Stimulated activated naive CD8-positive, alpha-beta T cell treated with anti-CD3 and anti-CD28 coated beads, Interleukin-15, Interleukin-2, amounts not matched to agents 100 ng/mL and 50 ng/mL, for 24 hours (primary cell): Measurements from ENCODE around the gene ANO6.
"Not testable (repeated sequence)": the region's sequence is repeated elsewhere in the genome, so short reads cannot be mapped to it uniquely, and the experiment has no call there.

Experiments used
- H3K27ac Mint-ChIP-seq: one replicate; pipeline ENCODE4 v1.8.0; 2021; ENCODE audit warnings: mild to moderate bottlenecking, mixed read lengths
- H3K27me3 Mint-ChIP-seq: one replicate; pipeline ENCODE4 v1.8.0; 2021; ENCODE audit warnings: mixed read lengths
- H3K36me3 Mint-ChIP-seq: one replicate; pipeline ENCODE4 v1.8.0; 2021; ENCODE audit warnings: low read depth, mixed read lengths
- H3K4me1 Mint-ChIP-seq: one replicate; pipeline ENCODE4 v1.8.0; 2021; ENCODE audit warnings: low read depth, mixed read lengths
- H3K4me3 Mint-ChIP-seq: one replicate; pipeline ENCODE4 v1.8.0; 2021; ENCODE audit warnings: mild to moderate bottlenecking, mixed read lengths
- H3K9me3 Mint-ChIP-seq: one replicate; pipeline ENCODE4 v1.8.0; 2021; ENCODE audit warnings: mixed read lengths

The ANO6 gene

DNA sequence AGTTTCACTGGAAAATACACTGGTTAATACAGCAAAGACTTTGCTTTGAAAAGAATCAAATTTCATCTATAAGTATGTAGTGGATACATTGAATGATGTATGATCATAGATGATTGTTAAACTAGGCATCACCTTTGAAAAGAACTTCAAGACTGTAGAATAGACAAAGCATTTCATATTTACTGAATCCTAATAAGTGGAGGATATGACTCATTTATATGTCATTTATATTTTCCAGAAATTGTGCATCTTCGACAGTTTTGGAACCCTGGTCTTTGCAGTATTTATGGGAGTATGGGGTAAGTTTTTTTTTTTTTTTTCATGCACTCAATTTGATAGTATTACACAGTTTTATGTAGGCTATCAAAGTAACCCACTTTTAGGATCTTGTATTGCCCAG lies 161.9 kb downstream of the ANO6 start:
- no peaks in the 10 kb centered on the region for H3K27me3 Mint-ChIP-seq
- H3K4me3 Mint-ChIP-seq = no peak overlapping the region
- H3K4me1 Mint-ChIP-seq = no peaks in the 10 kb centered on the region
- H3K9me3 Mint-ChIP-seq = no peaks in the 10 kb centered on the region
- H3K36me3 Mint-ChIP-seq = peaks cover 27% of the 10 kb centered on the region
- no peak overlapping the region for H3K27ac Mint-ChIP-seq

DNA sequence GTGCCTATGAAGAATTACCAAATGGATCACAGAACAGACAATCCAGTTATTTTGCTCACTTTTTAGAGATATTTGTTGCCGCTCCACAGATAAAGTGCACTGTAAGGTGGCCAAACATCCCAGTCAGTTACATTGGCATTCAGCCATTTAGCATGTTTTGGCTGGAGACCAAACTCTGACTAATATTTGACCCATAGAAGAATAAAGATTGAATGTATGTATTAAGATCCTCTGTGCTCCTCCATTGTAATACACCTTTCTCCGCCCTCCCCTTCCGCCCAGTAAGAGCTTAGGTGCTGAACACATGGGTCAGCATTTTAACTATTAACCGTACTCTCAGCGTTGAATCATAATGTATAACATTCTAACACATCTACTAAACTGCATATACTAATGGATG lies 163.4 kb downstream of the ANO6 start:
- H3K9me3 Mint-ChIP-seq = no peaks in the 10 kb centered on the region
- H3K27me3 Mint-ChIP-seq = no peaks in the 10 kb centered on the region
- peaks cover 41% of the 10 kb centered on the region for H3K36me3 Mint-ChIP-seq
- H3K27ac Mint-ChIP-seq = no peak overlapping the region
- H3K4me3 Mint-ChIP-seq = no peak overlapping the region
- H3K4me1 Mint-ChIP-seq = no peaks in the 10 kb centered on the region

DNA sequence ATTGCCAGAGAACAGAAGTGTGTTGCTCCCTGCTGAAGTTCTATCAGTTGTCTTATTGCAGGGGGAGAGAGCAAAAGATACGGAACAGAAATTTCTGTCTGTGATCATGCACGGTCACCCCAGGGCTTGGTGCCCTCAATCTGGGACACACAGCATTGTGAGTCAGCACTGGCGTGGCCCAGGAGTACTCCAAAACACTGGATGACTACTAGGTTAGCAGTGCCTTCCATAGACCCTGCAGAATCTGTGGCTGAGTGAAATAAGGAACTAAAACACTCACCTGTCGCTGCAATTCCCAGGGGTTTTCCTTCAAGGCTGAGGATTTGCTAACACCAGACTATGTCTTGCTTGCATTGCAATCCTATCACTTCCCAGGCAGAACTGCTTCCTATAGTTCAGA lies 165.5 kb downstream of the ANO6 start:
- Mint-ChIP-seq H3K27ac (no peak overlapping the region), H3K36me3 (peaks cover 60% of the 10 kb centered on the region), H3K9me3 (no peaks in the 10 kb centered on the region), H3K4me3 (no peak overlapping the region), H3K27me3 (no peaks in the 10 kb centered on the region), H3K4me1 (no peaks in the 10 kb centered on the region)

DNA sequence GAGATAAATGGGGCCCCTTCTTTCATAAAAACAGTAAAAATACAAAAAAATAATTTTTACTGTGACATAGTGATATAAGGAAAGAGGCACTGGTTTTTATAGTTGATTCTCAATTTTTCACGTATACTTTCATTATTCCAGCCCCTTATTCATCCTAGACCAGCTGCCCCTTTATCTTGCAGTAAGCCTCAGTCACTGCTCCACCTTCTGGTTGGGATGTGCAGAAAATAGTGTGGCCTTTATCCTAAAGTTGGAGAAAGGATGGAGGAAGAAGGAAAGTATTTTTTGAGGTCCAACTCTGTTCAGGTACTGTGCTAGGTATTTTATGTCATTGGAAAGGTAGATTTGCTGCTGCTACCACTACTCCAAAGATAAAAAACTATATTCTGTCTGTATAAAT lies 172.7 kb downstream of the ANO6 start:
- no peak overlapping the region for H3K27ac Mint-ChIP-seq
- no peak overlapping the region for H3K4me3 Mint-ChIP-seq
- peaks cover 51% of the 10 kb centered on the region for H3K36me3 Mint-ChIP-seq
- no peaks in the 10 kb centered on the region for H3K4me1 Mint-ChIP-seq
- H3K9me3 Mint-ChIP-seq = no peaks in the 10 kb centered on the region
- H3K27me3 Mint-ChIP-seq = no peaks in the 10 kb centered on the region

DNA sequence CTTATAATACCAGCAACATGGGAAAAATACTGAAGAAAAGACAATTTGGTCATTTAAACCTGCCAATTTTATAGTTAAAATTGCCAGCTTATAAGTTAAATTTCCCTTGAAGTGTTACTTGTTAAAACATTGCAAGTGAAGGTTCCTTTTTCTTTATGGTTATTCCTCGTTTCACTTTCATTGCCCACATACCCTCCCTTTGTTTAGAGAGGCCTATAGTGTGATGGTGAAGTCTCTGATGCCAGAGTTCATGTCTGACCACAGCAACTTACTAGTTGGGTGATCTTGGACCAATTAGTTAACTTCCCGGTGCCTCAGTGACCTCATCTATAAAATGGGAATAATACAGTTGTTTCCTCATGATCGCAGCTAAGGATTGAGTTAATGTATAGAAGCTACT lies 173.5 kb downstream of the ANO6 start:
- Mint-ChIP-seq H3K4me3 (no peak overlapping the region), H3K27ac (no peak overlapping the region), H3K9me3 (no peaks in the 10 kb centered on the region), H3K27me3 (no peaks in the 10 kb centered on the region), H3K36me3 (peaks cover 50% of the 10 kb centered on the region), H3K4me1 (no peaks in the 10 kb centered on the region)

DNA sequence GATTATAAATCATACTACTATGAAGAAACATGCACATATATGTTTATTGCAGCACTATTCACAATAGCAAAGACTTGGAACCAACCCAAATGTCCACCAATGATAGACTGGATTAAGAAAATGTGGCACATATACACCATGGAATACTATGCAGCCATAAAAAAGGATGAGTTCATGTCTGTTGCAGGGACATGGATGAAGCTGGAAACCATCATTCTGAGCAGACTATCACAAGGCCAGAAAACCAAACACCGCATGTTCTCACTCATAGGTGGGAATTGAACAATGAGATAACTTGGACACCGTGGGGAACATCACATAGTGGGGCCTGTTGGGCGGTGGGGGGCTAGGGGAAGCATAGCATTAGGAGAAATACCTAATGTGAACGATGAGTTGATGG lies 181.6 kb downstream of the ANO6 start:
- Mint-ChIP-seq H3K36me3 (peaks cover 27% of the 10 kb centered on the region), H3K9me3 (peaks cover 12% of the 10 kb centered on the region)
- not testable (repeated sequence) for H3K4me3 Mint-ChIP-seq, H3K27ac Mint-ChIP-seq, H3K4me1 Mint-ChIP-seq, H3K27me3 Mint-ChIP-seq

DNA sequence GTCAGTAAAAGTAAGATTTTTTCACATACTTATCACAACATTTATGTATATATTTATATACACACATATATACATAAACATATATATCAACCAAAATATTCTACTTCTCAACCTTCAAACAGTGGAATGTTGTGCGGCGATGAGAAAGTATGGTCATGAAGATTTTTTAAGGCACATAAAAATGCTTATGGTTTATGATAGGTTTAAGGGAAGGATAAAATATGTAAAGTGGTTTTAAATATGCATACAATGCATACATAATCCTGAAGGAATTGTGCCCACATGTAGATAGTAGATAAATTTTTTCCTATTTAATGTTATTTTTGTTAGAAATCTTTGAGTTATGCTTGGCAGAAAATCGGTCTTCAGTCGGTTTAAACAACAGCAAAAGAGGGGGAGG lies 182.7 kb downstream of the ANO6 start:
- Mint-ChIP-seq H3K27me3 (no peaks in the 10 kb centered on the region), H3K4me3 (no peak overlapping the region), H3K4me1 (no peaks in the 10 kb centered on the region), H3K27ac (no peak overlapping the region), H3K36me3 (peaks cover 21% of the 10 kb centered on the region), H3K9me3 (peaks cover 12% of the 10 kb centered on the region)

DNA sequence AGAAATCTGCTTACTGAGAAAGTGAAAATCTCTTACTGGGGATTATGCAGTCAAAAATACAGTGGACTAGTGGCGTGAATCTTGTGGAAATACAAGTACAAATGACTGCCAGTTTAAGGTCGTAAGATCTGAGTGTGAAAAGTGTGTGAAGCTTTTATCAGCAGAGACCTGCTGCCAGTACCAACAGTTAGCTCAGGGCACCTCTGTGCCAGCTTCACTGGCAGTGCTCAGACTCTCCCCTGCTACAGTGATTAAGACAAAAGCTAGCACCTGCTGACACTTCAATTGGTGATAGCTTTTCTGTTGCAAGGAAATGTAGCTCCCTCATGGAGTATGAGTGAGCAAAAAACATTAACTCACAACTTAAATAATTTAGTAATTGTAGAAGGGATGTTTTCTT lies 185.1 kb downstream of the ANO6 start:
- H3K27ac Mint-ChIP-seq = no peak overlapping the region
- H3K4me3 Mint-ChIP-seq = no peak overlapping the region
- H3K36me3 Mint-ChIP-seq = peaks cover 23% of the 10 kb centered on the region

DNA sequence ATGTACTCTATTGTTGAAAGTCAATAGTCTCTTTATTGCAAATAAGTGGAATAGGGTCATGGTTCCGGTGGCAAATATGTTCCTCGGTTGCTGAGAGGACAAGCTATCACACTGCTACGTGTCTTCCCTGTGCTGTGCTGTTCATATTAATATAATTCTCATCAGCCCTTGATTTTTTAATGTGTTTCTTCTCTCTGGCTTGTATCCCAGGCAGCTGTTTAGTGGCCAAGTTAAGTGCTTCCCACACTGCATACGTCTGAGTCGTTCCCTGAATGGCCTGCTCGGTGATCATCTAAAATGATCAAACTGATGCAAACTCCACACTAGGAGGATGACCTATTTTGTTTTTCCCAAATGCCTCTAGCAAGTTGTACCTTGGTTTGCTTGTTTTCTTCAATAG lies 186.4 kb downstream of the ANO6 start:
- peaks cover 26% of the 10 kb centered on the region for H3K36me3 Mint-ChIP-seq
- no peaks in the 10 kb centered on the region for H3K27me3 Mint-ChIP-seq
- H3K9me3 Mint-ChIP-seq = no peaks in the 10 kb centered on the region
- no peak overlapping the region for H3K4me3 Mint-ChIP-seq
- H3K27ac Mint-ChIP-seq = no peak overlapping the region
- H3K4me1 Mint-ChIP-seq = no peaks in the 10 kb centered on the region

More for the DNA sequence above, 185.1 kb downstream of the ANO6 start:
- Mint-ChIP-seq H3K9me3 (peaks cover 5% of the 10 kb centered on the region), H3K27me3 (no peaks in the 10 kb centered on the region), H3K4me1 (no peaks in the 10 kb centered on the region)

DNA sequence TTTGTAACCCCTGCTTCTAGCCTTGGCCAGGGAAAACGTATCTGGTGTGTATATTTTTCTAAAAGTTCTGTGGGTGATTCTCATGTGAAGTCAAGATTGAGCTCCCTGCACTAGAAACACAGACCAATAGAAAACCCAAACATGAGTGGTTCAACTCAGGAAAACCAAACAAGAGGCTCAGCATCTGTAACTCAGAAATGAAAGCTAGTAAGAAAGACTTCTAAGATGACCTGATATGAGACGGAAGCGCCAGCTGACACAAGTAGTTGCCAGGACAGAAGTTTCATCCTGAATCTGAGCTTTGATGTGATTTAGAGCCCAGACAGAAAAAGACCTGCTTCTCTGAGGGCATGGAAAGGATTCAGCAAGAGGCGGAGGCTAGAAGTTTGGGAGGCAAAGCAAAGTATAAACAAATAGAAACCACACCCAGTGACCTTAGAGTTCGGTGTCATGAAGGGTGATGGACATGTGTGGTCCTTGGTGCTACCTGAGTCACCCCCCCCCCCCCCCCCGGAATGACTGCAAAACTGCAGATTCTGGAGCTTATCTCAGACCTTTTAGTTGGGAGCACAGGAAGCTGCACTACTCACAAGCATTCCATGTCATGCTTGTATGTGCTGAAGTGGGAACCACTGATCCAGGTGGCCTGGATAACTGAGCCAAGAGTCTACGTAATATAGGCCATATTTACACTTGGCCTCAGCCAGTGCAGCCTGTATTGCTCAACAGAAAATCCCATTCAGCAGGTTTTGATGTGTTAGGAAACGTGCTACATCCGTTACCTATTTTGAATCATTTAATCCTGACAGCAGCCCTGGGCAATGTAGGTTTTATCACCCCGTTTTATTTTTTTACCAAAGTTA lies 191.3 kb downstream of the ANO6 start:
- no peaks in the 10 kb centered on the region for H3K4me1 Mint-ChIP-seq
- no peaks in the 10 kb centered on the region for H3K27me3 Mint-ChIP-seq
- H3K27ac Mint-ChIP-seq = no peak overlapping the region
- no peak overlapping the region for H3K4me3 Mint-ChIP-seq
- peaks cover 51% of the 10 kb centered on the region for H3K36me3 Mint-ChIP-seq
- H3K9me3 Mint-ChIP-seq = no peaks in the 10 kb centered on the region

DNA sequence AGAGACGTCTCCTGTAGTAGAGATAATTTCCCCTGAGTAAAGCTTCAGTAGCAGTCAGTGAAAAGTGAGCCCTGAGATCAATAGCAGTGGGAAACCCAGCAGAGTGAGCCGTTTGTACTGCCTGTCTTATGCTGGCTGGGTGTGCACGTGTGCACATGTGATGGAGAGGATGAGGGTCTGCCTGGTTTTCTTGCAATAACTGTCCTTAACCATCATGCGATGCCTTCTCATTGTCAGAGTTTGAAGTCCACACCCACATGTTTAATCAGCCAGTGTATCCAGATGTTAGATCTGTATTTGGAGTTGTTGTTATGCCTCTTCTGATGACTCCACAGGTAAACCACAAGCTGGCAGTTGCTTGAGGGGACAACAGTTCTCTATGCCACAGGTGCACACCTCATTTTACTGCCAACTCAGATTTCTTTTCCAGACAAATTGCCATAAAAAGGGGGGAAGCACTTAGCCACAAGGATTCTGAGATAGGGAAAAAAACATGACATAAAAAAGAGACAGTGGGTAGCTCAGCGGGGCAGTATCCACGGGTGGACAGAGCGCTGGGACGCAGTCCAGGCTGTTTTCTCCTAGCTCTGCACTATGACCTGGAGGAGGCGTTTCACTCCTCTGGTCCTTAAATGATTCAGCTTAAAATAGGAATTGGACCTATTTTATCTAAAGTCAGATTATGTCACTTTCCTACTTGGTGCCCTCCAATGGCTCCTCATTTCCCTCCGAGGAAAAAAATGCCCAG lies 192.3 kb downstream of the ANO6 start:
- no peaks in the 10 kb centered on the region for H3K4me1 Mint-ChIP-seq
- H3K27ac Mint-ChIP-seq = no peak overlapping the region
- H3K9me3 Mint-ChIP-seq = no peaks in the 10 kb centered on the region
- H3K27me3 Mint-ChIP-seq = no peaks in the 10 kb centered on the region
- H3K36me3 Mint-ChIP-seq = peaks cover 46% of the 10 kb centered on the region
- no peak overlapping the region for H3K4me3 Mint-ChIP-seq

DNA sequence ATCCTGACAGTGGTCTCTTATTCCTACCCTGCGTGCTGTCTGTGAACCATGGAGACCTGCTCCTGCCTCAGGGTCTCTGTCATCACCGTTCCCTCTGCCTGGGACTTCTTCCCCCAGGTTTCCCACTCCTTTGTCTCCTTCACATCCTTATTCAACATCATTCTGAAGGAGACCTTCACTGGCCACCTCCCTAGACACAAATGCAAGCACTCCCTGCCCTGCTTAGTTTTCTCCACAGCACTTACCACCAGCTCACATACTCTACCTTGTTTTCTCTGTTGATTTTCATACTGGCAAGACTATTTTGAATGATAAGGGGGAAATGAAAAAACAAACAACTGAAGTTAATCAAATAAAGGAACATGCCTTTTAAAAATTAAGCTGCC lies 192.8 kb downstream of the ANO6 start:
- Mint-ChIP-seq H3K36me3 (peaks cover 46% of the 10 kb centered on the region), H3K4me1 (no peaks in the 10 kb centered on the region), H3K4me3 (no peak overlapping the region), H3K27ac (no peak overlapping the region), H3K27me3 (no peaks in the 10 kb centered on the region), H3K9me3 (no peaks in the 10 kb centered on the region)

DNA sequence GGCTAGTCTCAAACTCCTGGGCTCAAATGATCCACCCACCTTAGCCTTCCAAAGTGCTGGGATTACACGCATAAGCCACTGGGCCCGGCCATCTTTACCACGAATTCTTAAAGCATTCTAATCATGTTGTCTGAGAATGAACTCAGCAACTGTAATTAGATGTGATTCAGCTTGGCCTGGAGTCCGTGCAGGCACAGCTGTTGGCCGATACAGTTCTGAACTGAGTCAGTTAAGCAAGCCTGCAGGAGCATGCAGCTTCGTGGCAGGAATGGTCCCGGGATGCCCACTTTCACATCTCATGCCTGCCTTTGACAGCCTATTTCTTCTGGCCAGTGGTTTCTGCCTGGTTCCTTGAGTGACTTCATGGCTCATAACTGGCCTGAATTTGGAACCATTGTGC lies 194.1 kb downstream of the ANO6 start:
- H3K4me3 Mint-ChIP-seq = no peak overlapping the region
- H3K27me3 Mint-ChIP-seq = no peaks in the 10 kb centered on the region
- H3K4me1 Mint-ChIP-seq = no peaks in the 10 kb centered on the region
- H3K9me3 Mint-ChIP-seq = no peaks in the 10 kb centered on the region
- H3K36me3 Mint-ChIP-seq = peaks cover 43% of the 10 kb centered on the region
- no peak overlapping the region for H3K27ac Mint-ChIP-seq

DNA sequence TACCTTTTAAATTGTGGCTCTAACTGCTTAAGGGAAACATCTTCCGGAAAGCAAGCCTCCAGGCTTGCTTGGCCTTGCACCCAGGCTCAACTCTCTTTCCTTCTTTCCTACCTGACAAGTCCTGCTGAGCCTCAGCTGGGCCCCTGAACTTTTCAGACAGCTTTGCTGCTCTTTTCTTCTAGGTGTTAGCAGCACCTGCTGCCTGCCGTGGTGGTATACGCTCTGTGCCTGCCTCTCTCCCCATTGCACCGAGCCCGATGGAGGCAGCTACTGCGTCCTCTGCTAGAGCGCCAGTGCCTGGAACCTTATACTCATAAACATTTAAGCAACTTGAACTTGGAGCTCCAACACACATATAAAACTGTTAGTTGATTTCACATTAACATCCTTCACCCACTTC lies 195.7 kb downstream of the ANO6 start:
- H3K4me3 Mint-ChIP-seq = no peak overlapping the region
- peaks cover 8% of the 10 kb centered on the region for H3K4me1 Mint-ChIP-seq
- peaks cover 48% of the 10 kb centered on the region for H3K36me3 Mint-ChIP-seq
- H3K27ac Mint-ChIP-seq = no peak overlapping the region
- no peaks in the 10 kb centered on the region for H3K27me3 Mint-ChIP-seq
- H3K9me3 Mint-ChIP-seq = no peaks in the 10 kb centered on the region

DNA sequence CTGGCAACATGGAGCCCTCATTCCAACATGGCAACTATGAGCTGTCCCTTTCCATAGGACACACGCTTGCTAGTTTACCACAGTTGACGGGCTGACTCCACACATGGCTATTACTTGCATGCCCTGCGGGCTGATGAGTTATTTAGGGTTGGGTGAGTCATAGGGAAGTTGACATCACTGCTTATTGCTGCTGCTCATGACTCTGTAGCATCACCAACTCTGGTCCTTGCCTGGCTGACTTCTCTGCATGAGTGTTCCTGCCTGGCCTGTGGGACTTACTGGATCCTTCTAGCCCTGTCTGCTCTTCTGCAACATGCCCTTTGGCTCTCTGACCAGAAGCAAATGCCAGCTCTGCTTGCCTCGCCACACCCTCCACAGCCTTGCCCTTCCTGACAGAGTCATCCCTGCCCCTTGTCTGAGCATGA lies 199.5 kb downstream of the ANO6 start:
- no peaks in the 10 kb centered on the region for H3K9me3 Mint-ChIP-seq
- H3K27ac Mint-ChIP-seq = peak overlapping the region; percentile 64
- H3K4me1 Mint-ChIP-seq = peaks cover 8% of the 10 kb centered on the region
- H3K36me3 Mint-ChIP-seq = peaks cover 40% of the 10 kb centered on the region
- H3K27me3 Mint-ChIP-seq = no peaks in the 10 kb centered on the region
- no peak overlapping the region for H3K4me3 Mint-ChIP-seq
